Colon (tissue), 2 donors: ENCODE results near the gene SMG6.

ENCODE experiments used
- FAIRE-seq: peaks from 2 replicates; lab custom pipeline; 2012; peaks lifted over from hg19 to GRCh38; lab: Jason Lieb, UNC
- donor health status: control.
- donor health status: control.

The SMG6 gene

GRCh38 chr17:2235265-2235664, 68.3 kb downstream of the SMG6 start:
- FAIRE-seq, result no peak

GRCh38 chr17:2233441-2233947, 70.1 kb downstream of the SMG6 start:
- no peak for FAIRE-seq

GRCh38 chr17:2232244-2232638, 71.3 kb downstream of the SMG6 start:
- FAIRE-seq, result no peak

GRCh38 chr17:2230877-2231276, 72.7 kb downstream of the SMG6 start:
- no peak for FAIRE-seq

GRCh38 chr17:2227025-2227699, 76.4 kb downstream of the SMG6 start:
- FAIRE-seq, result no peak

- no peak for FAIRE-seq
Measured at GRCh38 chr17:2223617-2223927, 80.0 kb downstream of the SMG6 start.

- no peak for FAIRE-seq
Measured at GRCh38 chr17:2222901-2223616, 80.5 kb downstream of the SMG6 start.

GRCh38 chr17:2222301-2222700, 81.3 kb downstream of the SMG6 start:
- FAIRE-seq, result no peak

GRCh38 chr17:2218426-2218825, 85.2 kb downstream of the SMG6 start:
- FAIRE-seq, result no peak

GRCh38 chr17:2215616-2216364, 87.8 kb downstream of the SMG6 start:
- no peak for FAIRE-seq

- FAIRE-seq, result no peak
Measured at GRCh38 chr17:2214929-2215615, 88.5 kb downstream of the SMG6 start.

- no peak for FAIRE-seq
Measured at GRCh38 chr17:2214047-2214928, 89.3 kb downstream of the SMG6 start.

GRCh38 chr17:2213291-2213960, 90.2 kb downstream of the SMG6 start:
- FAIRE-seq, result no peak

GRCh38 chr17:2212400-2212981, 91.1 kb downstream of the SMG6 start:
- no peak for FAIRE-seq

- no peak for FAIRE-seq
Measured at GRCh38 chr17:2211661-2212399, 91.8 kb downstream of the SMG6 start.

- FAIRE-seq, result no peak
Measured at GRCh38 chr17:2210726-2211125, 92.9 kb downstream of the SMG6 start.

GRCh38 chr17:2207815-2208515, 95.6 kb downstream of the SMG6 start:
- no peak for FAIRE-seq

- no peak for FAIRE-seq
Measured at GRCh38 chr17:2204393-2204792, 99.2 kb downstream of the SMG6 start.

GRCh38 chr17:2203818-2204217, 99.8 kb downstream of the SMG6 start:
- FAIRE-seq, result no peak
